GM21529 (cell line): ENCODE data around the gene BBS4.
A peak's percentile ranks its signal among the peaks of the same experiment; 100 is the strongest.

Experiments used
- ATAC-seq: cut with Tn5 transposase; IDR thresholded peaks from one replicate; pipeline ENCODE4 v1.9.1; 2021; ENCODE audit not compliant: unreplicated experiment

BBS4 gene

DNA sequence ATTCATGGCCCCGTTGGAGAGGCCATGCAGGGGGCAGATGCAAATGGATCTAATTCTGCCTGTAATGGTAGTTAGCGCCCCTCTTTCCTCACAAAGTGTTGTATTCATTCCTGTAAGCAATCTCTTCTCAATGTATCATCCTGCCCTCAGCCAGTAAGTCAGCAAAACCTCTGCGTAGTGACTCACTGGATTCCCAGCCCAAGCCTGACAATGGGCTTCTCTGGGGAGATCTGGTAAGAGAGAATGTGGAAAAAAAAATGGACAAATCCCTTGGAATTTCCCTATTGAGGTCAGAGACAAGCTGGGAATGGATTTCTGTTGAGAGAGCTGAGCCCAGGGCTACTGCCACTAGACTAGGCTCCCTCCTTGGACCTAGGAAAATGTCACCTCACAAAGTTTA lies 72.2 kb downstream of the BBS4 start:
- no peak for ATAC-seq

- ATAC-seq: no peak
These were observed 74.7 kb downstream of the BBS4 start for GRCh38 chr15:72760590-72761260.

DNA sequence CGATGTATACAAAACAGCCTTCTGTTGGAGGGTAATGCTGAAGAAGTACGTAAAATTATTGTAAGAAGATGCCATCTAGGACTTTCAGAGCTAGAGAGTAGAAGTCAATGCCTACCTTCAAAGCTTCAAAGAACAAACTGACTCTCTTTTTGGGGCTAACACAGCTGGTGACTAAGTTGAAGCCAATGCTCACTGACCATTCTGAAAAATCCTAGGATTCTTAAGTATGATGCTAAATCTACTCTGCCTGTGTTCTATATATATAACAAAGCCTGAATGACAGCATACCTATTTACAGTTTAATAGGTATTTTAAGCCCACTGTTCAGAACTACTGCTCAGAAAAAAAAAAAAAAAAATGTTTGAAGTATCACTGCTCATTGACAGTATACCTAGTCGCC lies 78.6 kb downstream of the BBS4 start:
- no peak for ATAC-seq

DNA sequence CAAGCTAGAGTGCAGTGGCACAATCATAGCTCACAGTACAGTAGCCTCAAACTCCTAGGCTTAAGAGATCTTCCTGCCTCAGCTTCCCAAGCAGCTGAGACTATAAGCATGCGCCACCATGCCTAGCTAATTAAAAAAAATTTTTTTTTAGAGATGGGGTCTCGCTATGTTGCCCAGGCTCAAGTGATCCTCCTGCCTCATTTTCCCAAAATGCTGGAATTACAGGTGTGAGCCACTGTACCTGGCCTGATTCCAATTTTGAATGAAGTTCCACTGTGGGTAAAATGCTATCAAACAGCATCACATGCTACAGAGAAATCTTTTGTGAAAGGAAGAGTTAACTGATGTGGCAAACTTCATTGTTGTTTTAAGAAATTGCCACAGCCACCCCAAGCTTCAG lies 80.0 kb downstream of the BBS4 start:
- ATAC-seq: no peak

- ATAC-seq: no peak
These were observed 80.8 kb downstream of the BBS4 start for GRCh38 chr15:72766780-72767179.

GRCh38 chr15:72770673-72771328 lies 84.8 kb downstream of the BBS4 start:
- no peak for ATAC-seq

DNA sequence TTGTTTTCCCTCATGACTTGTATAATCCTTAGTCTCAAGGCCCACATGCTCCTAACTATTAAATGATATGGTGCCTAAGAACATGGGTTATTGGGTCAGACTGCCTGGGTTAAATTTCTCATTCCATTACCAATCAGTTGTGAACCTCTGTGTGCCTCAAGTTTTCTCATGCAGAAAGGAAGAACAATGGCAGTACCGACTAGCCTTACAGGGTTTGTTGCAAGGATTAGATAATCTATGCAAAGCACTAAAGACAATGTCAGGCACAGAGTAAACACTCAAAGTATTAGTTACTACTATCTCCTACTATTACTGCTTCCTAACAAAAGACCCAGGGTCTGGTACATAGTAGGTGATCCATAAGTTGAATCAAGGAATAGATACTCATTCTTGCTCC lies 85.3 kb downstream of the BBS4 start:
- no peak for ATAC-seq

- no peak for ATAC-seq
These were observed 88.8 kb downstream of the BBS4 start for GRCh38 chr15:72774696-72775383.

DNA sequence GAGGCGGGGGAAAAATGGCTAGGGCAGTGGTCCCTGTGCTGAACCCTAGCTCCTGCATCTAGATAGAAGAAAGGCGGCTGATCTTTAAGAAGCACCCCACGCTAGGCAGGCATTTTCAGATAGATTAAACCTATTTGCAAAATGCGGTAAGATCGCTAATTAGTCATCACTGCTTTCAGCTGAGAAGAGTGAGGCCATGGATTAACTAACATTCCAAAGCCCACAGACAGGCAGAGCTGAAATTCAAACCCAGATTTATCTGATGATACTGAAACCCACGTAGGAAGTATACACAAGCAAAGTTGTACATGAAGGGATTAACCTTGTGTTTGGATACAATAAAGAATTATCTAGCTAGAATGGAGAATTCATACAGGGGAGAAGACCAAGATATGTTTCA lies 92.8 kb downstream of the BBS4 start:
- ATAC-seq: no peak

- ATAC-seq: no peak
These were observed 95.6 kb downstream of the BBS4 start for GRCh38 chr15:72781631-72782030.

DNA sequence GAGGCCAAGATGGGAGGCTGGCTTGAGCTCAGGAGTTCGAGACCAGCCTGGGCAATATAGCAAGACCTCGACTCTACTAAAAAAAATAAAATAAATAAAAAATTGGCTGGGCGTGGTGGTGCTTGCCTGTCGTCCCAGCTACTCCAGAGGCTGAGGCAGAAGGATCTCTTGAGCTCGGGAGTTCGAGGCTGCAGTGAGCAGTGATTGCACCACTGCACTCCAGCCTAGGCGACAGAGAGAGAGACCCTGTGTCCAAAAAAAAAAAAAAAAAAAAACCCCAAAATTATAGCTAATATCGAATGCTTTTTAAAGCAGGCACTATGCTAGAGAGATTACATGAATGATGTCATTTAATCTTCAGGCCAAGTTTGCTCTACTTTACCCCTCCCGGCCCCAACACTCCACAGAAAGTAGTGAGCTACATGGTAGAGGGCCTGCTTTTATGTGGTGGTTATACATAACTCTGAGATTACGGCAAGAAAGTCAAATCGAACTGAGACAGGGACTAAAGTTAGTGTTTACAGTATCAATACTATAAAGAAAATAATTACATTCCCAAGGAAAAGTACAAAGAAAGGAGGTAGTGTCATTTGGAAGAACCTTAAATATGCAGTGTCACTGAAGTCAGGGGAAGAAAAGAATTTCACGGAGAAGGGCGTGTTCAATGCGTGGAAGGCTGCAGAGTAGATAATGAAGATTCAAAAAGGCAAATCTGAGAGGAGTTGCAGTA lies 96.4 kb downstream of the BBS4 start:
- no peak for ATAC-seq

- ATAC-seq: peak; percentile 39
These were observed 97.1 kb downstream of the BBS4 start for GRCh38 chr15:72783004-72783639.

DNA sequence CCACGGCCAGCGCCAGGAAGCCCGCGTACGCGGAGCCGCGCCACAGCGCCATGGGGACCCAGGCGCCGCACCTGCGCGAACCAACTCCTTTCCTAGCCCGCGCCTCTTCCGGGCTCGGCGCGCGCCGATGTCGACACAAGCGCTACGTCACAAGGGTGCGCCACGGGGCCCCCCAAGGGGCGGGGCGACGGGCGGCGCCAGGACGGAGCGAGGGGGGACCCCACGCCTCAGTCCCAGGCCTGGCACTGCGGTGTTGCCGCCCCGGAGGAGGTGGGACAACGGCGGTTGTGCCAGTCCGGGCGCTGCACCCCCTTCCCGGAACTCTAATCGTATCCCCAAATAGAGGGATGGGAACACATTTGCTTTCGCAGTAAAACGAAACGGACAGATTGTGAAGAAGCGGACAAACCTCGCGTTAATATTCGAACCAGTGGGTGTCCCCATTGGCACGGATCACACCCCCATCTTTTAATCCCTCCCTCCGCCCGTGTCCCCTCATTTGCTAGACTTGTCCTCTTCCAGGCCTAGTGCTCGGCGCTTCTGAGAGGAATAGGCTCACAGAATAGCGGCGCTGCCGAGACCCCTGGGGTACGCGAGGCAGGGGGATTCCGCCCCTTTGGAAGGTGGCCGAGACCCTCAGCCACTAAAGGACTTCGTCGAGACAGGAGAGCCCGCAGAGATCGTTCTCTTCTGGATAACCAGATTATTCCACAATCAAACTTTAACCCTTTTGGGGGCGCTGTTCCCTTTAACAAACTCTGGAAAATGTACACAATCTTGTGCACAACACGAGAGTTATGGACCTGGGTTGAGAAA lies 97.8 kb downstream of the BBS4 start, which contains the start of gene ADPGK:
TSS of gene ADPGK (minus strand) at position 119 of the 816 bp plus-strand sequence. CDS start at position 52, 67 bp downstream.
- ATAC-seq: peak; percentile 73

DNA sequence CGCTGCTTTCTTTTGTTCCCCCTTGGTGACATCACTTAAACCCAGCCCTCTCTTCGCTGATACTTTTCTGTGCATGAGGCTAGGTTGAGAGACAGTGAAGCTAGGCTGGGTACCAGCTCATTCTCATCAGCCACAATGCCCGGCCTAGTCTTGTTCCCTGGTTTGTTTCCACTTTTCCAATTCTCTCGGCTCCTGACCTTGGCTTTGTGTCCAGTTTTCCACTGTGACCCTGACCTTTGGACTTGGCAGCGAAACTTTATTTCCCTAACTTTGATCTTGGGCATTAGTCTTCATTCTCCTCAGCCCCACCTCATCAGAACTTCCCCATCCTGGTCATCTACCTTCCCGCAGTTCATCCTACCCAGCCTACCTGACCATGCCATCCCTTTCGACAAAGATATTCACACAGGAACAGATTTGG lies 98.5 kb downstream of the BBS4 start:
- ATAC-seq: no peak

DNA sequence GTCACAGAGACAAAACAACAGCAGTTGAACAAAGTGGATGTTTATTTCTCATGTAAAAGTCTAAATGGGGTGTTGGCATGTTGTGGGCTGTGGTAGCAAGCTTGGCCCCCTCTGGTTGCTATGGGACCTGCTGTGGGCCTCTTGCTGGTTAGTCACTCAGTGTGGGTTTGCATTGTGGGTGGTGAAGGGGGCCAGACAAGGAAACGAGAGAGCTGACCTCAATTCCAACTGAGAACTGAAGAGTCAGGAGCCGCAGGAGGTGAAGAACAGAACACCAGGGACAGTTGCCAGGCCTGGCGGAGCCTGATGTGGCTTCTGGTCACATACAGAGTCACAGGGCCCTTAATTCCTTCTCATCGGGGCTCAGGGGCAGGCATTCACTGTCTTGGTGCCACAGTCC lies 99.4 kb downstream of the BBS4 start:
- no peak for ATAC-seq

DNA sequence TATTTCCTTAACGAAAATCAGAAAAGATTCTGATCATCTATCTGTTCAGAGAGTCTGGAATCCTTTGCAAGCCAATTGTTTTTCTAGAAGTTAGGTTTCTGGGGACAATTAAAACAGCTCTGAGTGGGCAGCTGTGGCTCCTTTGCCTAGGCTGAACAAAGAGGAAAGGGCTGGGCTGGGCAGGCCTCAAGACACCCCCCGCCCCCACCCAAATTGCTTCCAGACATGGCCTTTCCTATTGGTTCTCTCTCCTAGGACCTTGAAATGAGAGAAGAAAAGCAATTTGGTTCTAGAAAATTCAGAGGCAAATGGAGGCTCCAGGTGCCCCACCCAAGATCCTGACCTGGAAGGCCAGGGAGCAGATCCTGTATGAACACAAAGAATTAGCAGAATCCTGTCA lies 99.8 kb downstream of the BBS4 start:
- no peak for ATAC-seq

DNA sequence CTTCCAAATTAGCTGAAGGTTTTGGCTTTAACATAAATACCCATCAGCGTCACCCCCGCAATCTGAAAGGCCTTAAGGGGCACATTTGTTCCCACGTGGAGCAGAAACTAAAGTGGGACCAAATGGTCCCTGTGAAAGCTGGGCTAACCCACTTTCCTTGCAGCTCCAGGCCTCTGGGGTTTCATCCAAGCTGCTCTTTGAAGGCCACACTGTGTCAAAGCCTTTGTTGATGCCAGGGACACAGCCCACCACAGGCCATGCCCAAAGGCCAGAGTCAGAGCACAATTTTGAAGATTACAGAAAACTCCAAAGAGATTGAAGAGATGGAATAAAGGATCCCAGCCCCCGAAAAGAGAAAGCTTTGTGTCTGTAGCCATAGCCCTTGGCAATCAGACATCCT lies 100.2 kb downstream of the BBS4 start:
- ATAC-seq: no peak

GRCh38 chr15:72786676-72787345 lies 100.8 kb downstream of the BBS4 start:
- ATAC-seq: no peak

GRCh38 chr15:72787526-72787925 lies 101.5 kb downstream of the BBS4 start:
- ATAC-seq: no peak
